Stimulated activated CD4-positive, alpha-beta T cell treated with anti-CD3 and anti-CD28 coated beads, Interleukin-1b, Interleukin-23, amount 100 ng/mL, for 24 hours (primary cell): ENCODE results near the gene AXIN1.
"Not testable (repeated sequence)": the region's sequence is repeated elsewhere in the genome, so short reads cannot be mapped to it uniquely, and the experiment has no call there.

Source experiments
- DNase-seq, 4 experiments: peaks; one replicate each; pipeline ENCODE4 v3.0.0-alpha.2; 2020; ENCODE audit warnings: low read depth in 4 of 4, low spot score in 1 of 4

Gene AXIN1

GRCh38 chr16:369866-370436, 17.4 kb upstream of the AXIN1 start:
- DNase-seq, result no peak

GRCh38 chr16:369275-369865, 16.8 kb upstream of the AXIN1 start:
- DNase-seq, result no peak

DNA sequence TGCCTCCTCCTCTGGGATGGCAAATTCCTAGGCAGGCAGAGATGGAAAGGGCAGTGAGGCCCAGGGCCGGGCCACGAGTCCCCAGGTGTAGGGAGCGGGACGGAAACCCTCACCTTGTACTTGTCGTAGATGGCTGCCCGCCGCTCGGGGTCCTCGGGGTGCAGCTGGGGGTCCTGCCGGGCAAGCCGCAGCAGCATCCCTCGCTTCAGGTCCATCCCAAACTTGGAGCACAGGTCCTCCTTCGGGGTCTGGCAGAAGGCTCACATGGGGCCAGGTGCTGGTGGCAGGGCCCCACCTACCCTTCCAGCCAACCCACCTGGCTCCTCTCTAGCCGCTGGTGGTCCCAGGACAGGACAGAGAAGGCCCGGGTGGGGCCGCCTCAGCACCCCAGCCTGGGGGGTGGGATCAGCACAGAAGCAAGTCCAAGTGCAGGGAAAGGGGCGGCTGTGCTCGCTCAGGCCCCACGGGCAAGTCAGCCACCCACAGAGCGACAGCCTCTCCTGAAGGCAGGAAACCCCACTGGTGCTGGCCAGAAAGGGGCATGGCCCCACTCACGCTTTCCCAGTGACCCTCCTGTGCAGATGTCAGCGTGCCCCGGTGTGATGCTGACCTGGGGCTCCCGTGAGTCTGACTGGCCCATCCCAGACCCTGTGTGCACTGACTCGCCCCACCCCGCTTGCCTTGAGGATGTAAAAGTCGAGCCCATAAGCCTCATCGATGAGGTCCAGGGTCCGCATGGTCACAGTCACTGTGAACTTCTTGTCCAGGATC, 16.1 kb upstream of the AXIN1 start:
- DNase-seq, result no peak

DNA sequence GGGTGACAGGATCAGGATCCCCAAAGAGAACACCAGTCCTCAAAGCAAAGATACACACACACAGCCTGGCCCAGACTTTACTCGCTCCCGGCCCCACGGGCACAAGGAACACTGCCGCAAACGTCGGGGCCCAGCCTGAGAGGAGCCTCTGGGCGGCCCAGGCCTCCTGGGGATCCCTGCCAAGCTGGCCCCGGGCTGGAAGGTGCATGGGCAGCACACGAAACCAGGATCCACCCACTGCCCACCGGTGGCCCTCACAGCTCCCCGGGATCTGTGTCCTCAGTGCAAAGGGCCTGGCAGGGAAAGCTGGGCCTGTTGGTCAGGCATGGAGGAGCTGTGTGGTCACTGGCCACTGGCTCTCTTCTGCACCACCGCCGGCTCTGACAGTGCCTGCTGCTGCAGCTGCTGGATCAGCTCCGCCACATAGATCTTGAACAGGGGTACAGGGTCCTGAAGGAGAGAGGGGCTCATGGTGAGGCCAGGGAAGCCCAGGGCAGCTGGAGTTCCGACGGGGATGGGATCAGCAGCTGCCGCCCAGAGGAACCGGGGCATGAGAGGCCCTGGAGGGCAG, 14.9 kb upstream of the AXIN1 start:
- DNase-seq, result no peak

DNA sequence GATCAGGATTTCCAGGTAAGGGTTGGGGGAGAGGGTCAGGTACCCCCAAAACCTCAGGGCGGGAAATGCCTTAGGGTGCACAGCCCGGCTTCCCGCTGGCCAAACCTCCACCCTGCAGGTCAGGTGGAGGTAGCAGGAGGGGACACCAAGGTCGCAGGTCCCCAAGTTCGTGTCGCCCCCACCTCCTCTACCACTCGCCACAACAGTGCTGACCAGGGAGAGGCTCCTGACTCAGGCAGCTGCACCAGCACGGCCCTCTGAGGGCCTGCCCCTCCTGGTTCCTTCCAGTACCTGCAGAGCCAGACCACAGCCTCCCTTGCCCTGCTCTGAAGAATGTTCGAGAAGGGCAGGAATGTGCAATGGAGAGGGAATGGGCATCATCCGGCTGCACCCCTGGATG, 14.0 kb upstream of the AXIN1 start:
- no peak for DNase-seq

GRCh38 chr16:364595-365491, 12.3 kb upstream of the AXIN1 start:
- DNase-seq, result no peak

GRCh38 chr16:363766-364490, 11.4 kb upstream of the AXIN1 start:
- no peak for DNase-seq

DNA sequence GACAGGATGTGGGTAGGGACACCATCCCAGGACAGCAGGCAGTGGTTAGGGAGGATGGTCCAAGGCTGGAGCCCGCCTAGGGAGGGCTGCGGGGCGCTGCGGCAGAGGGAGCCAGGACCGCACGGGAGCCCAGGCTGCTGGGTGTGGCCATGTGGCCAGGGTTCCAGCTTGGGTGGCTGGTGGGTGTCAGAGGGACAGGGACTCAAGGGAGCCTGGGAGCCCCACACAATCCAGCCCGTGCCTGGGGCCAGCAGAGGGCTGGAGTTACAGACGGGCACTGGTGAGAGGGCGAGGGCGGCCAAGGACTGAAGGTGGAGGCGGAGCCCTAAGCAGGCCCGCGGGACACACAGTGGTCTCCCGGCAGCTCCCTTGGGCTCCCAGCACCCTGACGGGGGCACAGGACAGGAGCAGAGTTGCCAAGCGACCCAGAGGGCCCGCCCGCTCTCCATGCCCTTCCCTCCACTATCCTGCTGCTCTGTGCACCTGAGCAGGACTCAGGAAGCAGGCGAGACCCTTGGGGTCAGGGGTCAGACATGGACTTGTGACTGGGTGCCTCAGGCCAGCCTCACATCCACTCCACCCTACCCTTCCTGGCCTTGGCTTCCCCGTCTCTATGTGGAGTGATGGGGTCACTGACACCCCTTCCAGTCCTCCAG, 10.7 kb upstream of the AXIN1 start:
- DNase-seq, result no peak

DNA sequence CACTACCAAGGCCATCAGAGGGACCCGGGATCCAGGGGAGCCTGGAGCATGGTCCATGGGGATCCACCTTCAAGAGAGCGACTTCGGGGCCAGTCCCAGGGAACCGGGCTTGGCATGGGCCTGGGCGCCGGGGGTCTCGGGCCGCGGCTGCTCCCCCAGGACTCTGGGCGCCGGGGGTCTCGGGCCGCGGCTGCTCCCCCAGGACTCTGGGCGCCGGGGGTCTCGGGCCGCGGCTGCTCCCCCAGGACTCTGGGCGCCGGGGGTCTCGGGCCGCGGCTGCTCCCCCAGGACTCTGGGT, 10.1 kb upstream of the AXIN1 start:
- DNase-seq, result not testable (repeated sequence)

GRCh38 chr16:361872-362701, 9.6 kb upstream of the AXIN1 start:
- peak; percentile 39 to 60 (median 50) for DNase-seq

GRCh38 chr16:361341-361871, 8.9 kb upstream of the AXIN1 start:
- DNase-seq, result no peak

DNA sequence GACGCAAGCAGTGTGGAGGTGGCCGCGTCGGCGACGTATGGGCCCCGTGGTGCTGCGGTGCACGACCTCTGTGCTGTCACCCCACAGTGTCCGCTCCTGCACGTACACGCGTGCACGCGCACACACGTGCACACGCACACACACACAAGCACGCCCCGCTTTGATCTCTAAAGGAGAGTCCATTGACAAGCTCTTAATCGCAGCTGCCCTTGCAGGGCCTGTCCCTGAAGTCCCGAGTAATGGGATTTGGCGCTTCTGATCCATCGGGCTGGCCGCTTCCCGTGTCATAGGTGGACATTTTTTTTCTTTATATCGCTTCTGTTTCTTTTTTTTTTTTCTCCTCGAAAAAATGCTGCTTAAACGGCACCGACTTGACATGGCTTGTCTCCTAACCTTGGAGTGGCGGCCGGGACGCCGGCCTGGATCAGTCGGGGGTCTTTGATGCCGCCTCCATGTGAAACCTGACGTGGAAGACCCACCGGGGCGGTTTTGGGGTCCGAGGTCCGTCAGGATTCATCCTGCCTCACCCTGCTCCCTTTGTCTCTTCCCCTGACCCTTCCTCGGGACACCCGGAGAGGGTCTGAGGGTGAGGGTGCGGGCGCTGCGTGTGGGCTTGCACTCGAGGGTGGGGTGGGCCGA, 8.3 kb upstream of the AXIN1 start:
- no peak for DNase-seq

DNA sequence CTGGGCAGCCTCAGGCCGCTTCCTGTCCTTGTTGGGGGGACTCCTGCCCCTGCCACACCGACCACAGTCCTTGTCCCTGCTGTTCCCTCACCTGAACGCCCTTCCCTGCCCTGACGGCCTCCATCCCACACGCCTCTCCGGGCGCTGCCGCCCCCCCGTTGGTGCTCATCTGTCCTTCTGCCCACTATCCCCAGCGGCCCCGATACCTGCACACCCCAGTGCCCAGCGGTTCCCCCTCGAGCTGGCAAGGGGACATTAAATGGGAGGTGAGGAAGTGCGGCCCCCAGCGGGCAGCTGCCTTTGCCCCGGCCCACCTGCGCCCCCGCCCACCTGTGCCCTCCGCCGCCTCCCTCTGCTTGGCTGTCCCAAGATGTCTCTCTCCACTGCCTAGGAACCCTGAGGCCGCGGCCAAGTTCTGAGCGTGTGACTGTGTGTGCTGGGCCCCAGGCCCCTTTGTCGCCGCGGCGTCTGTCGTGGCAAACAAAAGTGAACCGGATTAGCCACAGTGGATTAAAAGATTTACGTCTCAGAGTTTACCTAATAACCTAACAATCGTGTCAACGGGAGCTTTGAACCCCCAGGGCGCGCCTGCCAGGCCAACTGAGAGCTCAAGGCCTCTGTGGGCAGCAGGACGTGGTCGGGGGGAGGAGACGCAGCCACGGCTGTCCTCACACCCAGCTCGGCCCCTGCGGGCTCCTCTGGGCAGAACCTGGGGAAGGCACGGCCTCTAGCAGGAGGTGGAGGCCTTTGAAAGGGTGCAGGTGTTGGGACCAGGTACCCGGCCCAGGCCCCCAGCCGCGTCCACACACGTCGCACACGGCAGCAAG, 7.6 kb upstream of the AXIN1 start:
- DNase-seq, result no peak

- no peak for DNase-seq
Measured at GRCh38 chr16:359067-359763, 6.7 kb upstream of the AXIN1 start.

- no peak for DNase-seq
Measured at GRCh38 chr16:356741-357140, 4.2 kb upstream of the AXIN1 start.

GRCh38 chr16:354971-355461, 2.5 kb upstream of the AXIN1 start:
- no peak for DNase-seq

- DNase-seq, result no peak
Measured at GRCh38 chr16:354291-354881, 1.9 kb upstream of the AXIN1 start.
